Measurements from ENCODE around the gene FAAP20. TPM values are rescaled to one million over a fixed set of nuclear protein-coding genes. Genes with fewer than 3 reads are reported as not detected.

Gene FAAP20
- total RNA-seq, 2 experiments from 2014 or later, result 59.0 to 61.0 TPM

DNA sequence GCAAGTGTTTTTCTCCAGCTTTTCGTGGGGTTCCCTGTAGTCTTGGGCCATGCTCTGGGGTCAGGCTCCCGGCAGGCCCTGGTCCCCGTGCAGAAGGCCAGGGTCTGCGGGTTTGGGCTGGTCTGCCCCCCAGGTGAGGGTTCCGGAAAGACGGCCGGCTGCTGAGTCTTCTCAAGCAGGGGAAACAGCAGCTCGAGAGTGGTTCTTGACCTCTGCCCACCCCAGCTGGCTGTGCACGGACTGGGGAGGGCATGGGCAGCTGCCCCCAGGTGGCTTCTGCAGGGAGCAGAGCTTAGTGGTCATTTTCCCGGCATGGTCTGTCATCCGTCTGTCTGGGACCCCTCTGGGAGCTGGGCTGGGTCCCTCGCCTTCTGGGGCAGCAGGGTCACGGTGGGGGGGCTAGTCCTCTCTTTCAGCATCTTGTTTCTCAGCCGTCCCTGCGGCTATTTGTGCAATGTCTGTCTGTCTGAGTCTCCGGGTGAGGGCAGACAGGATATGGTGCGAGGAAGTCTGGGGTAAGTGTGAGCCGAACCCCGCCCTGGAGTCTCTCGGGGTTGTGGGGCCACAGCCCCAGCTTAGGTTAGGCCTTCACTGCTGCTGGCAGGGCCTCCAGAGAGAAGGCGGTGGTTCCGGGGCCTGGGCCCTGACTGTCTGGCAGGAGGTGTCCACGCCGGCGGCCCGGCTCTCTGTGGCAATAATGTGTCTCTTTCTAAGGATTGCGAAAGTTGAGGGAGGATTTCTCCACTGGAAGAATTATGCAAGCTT lies 39.6 kb upstream of the FAAP20 start:
- H3K27ac Mint-ChIP-seq, result peak overlapping the region; percentile 88
- no peaks in the 10 kb centered on the region for H3K9me3 Mint-ChIP-seq
- peaks cover 55% of the 10 kb centered on the region for H3K4me1 Mint-ChIP-seq
- peaks cover 5% of the 10 kb centered on the region for H3K36me3 Mint-ChIP-seq
- ATAC-seq (ENCODE audit: low read depth) (peak; percentile 81), DNase-seq (peak; percentile 74)
- H3K27me3 Mint-ChIP-seq, result no peaks in the 10 kb centered on the region
- H3K4me3 Mint-ChIP-seq, result peak overlapping the region; percentile 83
- POLR2A ChIA-PET, result interaction anchor here (0.6 to 3.4 kb wide), 14 partner anchors 21 to 334 kb away, joined by 3 to 29 read pairs (median 5); partner anchors contain the start of genes FAAP20, MORN1 and RER1

DNA sequence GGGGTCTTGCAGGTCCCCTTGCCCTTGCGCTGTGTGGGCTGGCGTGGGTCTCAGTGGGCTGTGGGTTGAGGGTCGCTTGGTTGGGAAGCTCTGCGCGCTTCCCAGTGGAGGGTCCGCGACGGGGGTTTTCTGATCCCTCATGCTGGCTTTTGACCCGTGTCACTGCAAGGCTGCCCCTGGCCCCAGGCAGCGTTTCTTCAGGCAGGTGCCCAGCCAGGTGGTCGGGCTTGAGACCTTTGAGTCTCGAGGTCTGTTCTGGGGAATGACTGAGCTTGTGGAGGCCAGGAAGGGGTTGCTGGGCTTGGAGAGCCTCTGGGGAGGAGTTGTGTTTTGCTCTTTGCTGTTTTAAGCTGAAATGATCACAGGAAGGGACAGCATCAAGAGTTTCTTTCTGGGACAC lies 38.9 kb upstream of the FAAP20 start:
- Mint-ChIP-seq H3K9me3 (no peaks in the 10 kb centered on the region), H3K4me3 (peak overlapping the region; percentile 83), H3K4me1 (peaks cover 56% of the 10 kb centered on the region), H3K27me3 (no peaks in the 10 kb centered on the region), H3K36me3 (peaks cover 7% of the 10 kb centered on the region), H3K27ac (peak overlapping the region; percentile 58)
- DNase-seq, result no peak
- POLR2A ChIA-PET, result interaction anchor here (0.6 to 3.4 kb wide), 13 partner anchors 22 to 1123 kb away, joined by 3 to 29 read pairs (median 5); partner anchors contain the start of genes MORN1 and RER1
- ATAC-seq (ENCODE audit: low read depth), result no peak

DNA sequence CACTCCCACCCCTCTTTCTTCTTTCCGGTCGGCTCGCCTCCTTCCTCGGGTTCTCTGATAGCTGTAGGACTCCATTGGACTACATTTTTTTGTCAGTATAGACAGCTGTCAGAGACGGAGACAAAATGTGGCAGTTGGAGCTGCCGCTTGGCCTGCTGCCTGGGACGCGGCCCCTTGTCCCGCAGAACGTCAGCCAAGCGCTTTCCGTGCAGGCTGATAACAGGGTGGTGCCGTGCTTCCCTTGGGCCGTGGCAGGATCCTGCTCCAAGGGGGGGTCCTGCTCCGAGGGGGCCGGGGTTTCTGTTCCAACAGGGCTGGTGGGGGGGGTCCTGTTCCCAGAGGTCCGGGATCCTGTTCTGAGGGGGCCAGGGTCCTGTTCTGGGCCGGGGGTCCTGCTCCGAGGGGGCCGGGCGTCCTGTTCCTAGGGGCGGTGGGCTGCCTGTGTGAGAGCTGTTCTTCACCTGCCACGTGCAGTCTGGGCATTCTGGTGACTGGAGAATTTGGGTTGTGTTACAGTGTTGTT lies 38.4 kb upstream of the FAAP20 start:
- ATAC-seq (ENCODE audit: low read depth), result no peak
- peak overlapping the region; percentile 95 for H3K27ac Mint-ChIP-seq
- H3K9me3 Mint-ChIP-seq, result no peaks in the 10 kb centered on the region
- POLR2A ChIA-PET, result interaction anchor here (0.7 to 3.4 kb wide), 7 partner anchors 22 to 1122 kb away, joined by 3 to 29 read pairs (median 8); partner anchors contain the start of genes MORN1 and RER1
- H3K27me3 Mint-ChIP-seq, result no peaks in the 10 kb centered on the region
- H3K4me3 Mint-ChIP-seq, result peak overlapping the region; percentile 94
- peaks cover 7% of the 10 kb centered on the region for H3K36me3 Mint-ChIP-seq
- no peak for DNase-seq
- H3K4me1 Mint-ChIP-seq, result peaks cover 56% of the 10 kb centered on the region

DNA sequence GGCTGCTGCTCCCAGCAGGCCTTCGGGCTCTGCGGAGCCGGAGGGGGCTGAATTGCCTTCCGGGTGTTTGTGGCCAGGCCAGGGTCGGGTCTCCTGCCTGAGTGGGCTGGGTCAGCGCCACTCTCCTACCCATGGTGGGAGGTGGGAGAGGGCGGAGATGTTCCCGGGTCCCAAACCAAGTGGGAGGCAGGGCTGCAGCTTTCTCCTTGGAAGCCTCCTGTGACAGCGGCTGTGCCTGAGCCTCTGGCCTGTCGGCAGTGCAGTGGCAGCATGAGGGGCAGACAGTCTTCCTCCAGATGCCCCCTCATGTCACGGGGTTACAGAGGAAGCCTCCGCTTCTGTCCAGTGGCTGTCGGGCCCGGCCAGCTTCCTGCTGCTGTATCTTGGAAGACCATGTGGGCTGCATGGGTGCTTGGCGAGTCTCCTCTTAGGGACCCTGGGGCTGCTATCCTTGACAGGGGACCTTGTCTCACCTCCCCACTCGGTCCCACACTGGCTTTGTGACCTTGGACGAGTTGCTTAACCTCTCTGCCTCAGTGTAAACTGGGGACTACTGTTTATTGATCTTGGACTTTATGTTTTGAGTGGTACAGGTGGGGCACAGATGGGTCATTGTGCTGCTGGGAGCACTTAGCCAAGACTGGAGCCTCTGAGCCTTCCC lies 37.8 kb upstream of the FAAP20 start:
- Mint-ChIP-seq H3K4me1 (peaks cover 53% of the 10 kb centered on the region), H3K27ac (peak overlapping the region; percentile 95), H3K9me3 (no peaks in the 10 kb centered on the region), H3K36me3 (peaks cover 7% of the 10 kb centered on the region), H3K4me3 (peak overlapping the region; percentile 94), H3K27me3 (no peaks in the 10 kb centered on the region)
- POLR2A ChIA-PET, result interaction anchor here (0.8 to 4.4 kb wide), 9 partner anchors 23 to 353 kb away, joined by 3 to 34 read pairs (median 6); partner anchors contain the start of genes FAAP20 and PRXL2B
- DNase-seq, result no peak
- no peak for ATAC-seq (ENCODE audit: low read depth)

DNA sequence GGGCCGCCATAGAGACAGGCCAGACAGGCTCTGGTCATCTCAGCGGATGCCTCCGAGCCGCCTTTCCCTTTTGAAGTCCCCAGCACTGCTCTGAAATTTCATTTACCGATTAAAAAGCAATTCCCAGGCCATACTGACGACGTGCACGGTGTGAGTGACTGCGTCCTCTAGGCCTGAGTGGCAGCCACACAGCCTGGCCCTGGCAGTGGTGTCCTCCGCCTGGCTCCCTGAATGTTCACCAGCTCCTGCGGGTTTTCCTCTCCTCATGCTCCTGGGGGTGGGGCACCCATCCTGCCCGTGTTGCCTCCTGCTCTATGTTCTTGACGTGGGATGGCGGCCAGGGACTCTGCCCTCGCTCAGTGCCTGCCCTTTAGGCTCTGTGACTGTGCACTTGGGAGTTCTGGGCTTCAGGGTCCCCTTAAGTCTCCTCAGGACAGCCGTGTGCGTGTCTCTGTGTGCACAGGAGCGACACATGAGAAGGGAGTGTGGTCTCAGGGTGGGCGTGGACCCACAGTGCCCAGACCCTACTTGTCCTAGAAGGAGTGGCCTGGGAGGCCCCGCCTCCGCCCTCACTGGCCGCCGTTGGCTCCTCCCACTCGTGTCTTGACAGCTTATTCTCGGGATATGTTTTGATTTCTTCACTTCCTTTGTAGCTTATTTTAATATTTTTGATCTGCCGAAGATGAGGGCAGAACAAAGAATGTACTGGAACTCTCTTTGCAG lies 37.1 kb upstream of the FAAP20 start:
- Mint-ChIP-seq H3K4me1 (peaks cover 46% of the 10 kb centered on the region), H3K4me3 (peak overlapping the region; percentile 94), H3K27ac (peak overlapping the region; percentile 95), H3K9me3 (no peaks in the 10 kb centered on the region), H3K27me3 (no peaks in the 10 kb centered on the region), H3K36me3 (peaks cover 7% of the 10 kb centered on the region)
- DNase-seq, result peak; percentile 78
- ATAC-seq (ENCODE audit: low read depth), result peak; percentile 1
- POLR2A ChIA-PET, result interaction anchor here (0.5 to 4.4 kb wide), 12 partner anchors 9 to 354 kb away, joined by 3 to 34 read pairs (median 4); partner anchors contain the start of genes FAAP20 and PRXL2B

DNA sequence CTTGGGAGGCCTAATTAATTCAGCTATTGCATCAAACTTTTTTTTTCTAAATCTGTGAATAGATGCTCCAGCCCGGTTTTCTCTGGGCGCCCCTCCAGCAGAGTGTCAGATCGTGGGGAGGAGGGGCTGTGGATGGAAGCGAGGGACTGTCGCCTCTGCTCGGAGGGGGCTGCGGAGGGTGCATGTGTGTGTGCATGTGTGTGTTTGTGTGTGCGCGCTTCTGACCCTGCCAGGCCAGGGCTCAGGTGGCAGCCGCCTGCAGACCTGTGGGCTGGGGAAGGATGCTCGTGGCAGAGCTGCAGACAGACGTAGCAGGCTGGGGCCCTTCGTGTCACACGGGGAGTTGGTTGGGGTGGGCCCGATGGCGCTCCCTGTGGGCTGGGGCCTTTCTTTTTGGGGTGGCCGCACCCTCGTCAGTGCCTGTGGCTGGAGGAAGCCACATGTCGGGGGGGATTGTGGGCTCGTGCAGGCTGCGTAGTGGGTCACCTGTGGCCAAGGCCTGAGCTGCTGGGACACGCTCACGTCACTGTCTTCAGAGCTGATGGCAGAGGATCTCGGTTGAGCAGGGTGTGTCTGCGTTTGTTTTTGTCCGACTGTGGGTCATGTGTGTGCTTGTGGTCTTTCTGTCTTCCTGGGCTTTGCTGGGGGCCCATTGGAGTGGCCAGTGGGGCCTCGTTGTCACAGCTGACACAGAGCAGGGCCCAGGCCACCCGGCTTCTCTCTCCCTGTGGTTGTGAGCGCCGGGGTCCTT lies 36.4 kb upstream of the FAAP20 start:
- ATAC-seq (ENCODE audit: low read depth) (no peak), DNase-seq (peak; percentile 74)
- peak overlapping the region; percentile 94 for H3K4me3 Mint-ChIP-seq
- peaks cover 7% of the 10 kb centered on the region for H3K36me3 Mint-ChIP-seq
- no peaks in the 10 kb centered on the region for H3K9me3 Mint-ChIP-seq
- H3K27me3 Mint-ChIP-seq, result peaks cover 3% of the 10 kb centered on the region
- POLR2A ChIA-PET, result interaction anchor here (0.6 to 4.4 kb wide), 11 partner anchors 10 to 355 kb away, joined by 3 to 34 read pairs (median 5); partner anchors contain the start of genes FAAP20 and PRXL2B
- H3K4me1 Mint-ChIP-seq, result peaks cover 43% of the 10 kb centered on the region
- H3K27ac Mint-ChIP-seq, result peak overlapping the region; percentile 95

DNA sequence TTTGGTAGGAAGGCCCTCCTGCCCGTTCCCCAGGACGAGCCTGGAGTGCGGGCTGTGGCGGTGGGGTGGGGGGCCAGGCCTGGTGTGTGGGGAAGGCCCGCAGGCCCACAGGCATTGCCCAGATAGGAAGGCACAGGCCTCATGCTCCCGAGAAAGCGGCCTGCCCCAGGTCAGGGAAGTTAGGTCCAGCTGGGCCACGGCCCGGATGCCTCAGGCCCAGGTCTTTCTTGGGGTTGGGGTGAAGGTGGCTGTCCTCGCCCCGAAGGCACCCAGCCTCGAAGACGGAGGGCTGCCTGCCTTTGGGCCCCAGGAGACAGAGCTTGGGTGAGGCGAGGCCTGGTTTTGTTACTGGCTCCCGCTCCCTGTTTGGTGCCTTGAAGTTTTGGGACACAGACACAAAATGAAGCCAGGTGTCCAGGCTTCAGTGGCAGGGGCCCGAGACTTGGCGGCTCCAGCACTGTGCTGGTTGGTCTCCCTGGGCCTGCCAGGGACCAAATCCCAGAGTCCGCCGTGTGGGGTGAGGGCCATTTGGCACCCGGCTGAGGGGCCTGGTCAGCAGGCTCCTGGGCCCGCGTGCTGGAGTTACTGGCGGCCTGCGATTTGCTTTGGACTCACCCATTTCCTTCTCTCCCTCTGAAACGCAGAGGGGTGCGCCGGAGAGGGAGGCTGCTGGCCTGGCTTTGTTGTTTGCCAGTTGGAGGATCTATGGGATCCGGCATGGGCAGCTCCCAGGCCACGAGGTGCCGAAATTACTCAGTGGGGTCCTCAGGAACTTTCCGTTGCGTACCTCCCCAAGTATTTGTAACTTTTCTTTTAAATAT lies 35.5 kb upstream of the FAAP20 start:
- no peak for ATAC-seq (ENCODE audit: low read depth)
- H3K27ac Mint-ChIP-seq, result peak overlapping the region; percentile 95
- H3K4me3 Mint-ChIP-seq, result peak overlapping the region; percentile 94
- H3K4me1 Mint-ChIP-seq, result peaks cover 35% of the 10 kb centered on the region
- peaks cover 3% of the 10 kb centered on the region for H3K27me3 Mint-ChIP-seq
- no peaks in the 10 kb centered on the region for H3K9me3 Mint-ChIP-seq
- peaks cover 3% of the 10 kb centered on the region for H3K36me3 Mint-ChIP-seq
- DNase-seq, result no peak
- POLR2A ChIA-PET, result interaction anchor here (1.2 to 4.4 kb wide), 12 partner anchors 17 to 316 kb away, joined by 4 to 34 read pairs (median 10); partner anchors contain the start of genes FAAP20, MORN1 and RER1

DNA sequence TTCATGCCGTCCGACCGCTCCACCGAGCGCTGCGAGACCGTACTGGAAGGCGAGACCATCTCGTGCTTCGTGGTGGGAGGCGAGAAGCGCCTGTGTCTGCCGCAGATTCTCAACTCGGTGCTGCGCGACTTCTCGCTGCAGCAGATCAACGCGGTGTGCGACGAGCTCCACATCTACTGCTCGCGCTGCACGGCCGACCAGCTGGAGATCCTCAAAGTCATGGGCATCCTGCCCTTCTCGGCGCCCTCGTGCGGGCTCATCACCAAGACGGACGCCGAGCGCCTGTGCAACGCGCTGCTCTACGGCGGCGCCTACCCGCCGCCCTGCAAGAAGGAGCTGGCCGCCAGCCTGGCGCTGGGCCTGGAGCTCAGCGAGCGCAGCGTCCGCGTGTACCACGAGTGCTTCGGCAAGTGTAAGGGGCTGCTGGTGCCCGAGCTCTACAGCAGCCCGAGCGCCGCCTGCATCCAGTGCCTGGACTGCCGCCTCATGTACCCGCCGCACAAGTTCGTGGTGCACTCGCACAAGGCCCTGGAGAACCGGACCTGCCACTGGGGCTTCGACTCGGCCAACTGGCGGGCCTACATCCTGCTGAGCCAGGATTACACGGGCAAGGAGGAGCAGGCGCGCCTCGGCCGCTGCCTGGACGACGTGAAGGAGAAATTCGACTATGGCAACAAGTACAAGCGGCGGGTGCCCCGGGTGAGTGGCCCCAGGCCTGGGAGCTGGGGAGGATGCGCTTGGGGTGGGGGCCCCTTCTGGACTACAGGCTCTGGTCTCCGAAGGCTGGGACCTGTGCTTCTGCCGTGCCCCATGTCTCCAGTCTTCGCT lies 34.7 kb upstream of the FAAP20 start:
- peaks cover 7% of the 10 kb centered on the region for H3K27me3 Mint-ChIP-seq
- H3K4me1 Mint-ChIP-seq, result peaks cover 30% of the 10 kb centered on the region
- ATAC-seq (ENCODE audit: low read depth), result peak; percentile 4
- peak overlapping the region; percentile 95 for H3K27ac Mint-ChIP-seq
- peaks cover 3% of the 10 kb centered on the region for H3K36me3 Mint-ChIP-seq
- POLR2A ChIA-PET, result interaction anchor here (0.9 to 4.4 kb wide), 16 partner anchors 17 to 356 kb away, joined by 3 to 34 read pairs (median 6); partner anchors contain the start of genes FAAP20, MORN1 and RER1
- H3K4me3 Mint-ChIP-seq, result peak overlapping the region; percentile 94
- H3K9me3 Mint-ChIP-seq, result no peaks in the 10 kb centered on the region
- DNase-seq, result peak; percentile 75

DNA sequence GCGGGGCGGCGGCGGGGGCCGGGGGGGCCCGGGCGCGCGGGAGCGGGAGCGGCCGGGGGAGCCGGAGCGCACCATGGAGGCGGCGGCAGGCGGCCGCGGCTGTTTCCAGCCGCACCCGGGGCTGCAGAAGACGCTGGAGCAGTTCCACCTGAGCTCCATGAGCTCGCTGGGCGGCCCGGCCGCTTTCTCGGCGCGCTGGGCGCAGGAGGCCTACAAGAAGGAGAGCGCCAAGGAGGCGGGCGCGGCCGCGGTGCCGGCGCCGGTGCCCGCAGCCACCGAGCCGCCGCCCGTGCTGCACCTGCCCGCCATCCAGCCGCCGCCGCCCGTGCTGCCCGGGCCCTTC lies 34.1 kb upstream of the FAAP20 start:
- H3K27me3 Mint-ChIP-seq, result peaks cover 10% of the 10 kb centered on the region
- H3K36me3 Mint-ChIP-seq, result peaks cover 3% of the 10 kb centered on the region
- no peaks in the 10 kb centered on the region for H3K9me3 Mint-ChIP-seq
- no peak for ATAC-seq (ENCODE audit: low read depth)
- POLR2A ChIA-PET, result interaction anchor here (0.9 to 4.4 kb wide), 15 partner anchors 16 to 357 kb away, joined by 3 to 34 read pairs (median 5); partner anchors contain the start of genes FAAP20, MORN1 and RER1
- peaks cover 24% of the 10 kb centered on the region for H3K4me1 Mint-ChIP-seq
- H3K4me3 Mint-ChIP-seq, result peak overlapping the region; percentile 94
- H3K27ac Mint-ChIP-seq, result peak overlapping the region; percentile 95
- no peak for DNase-seq

DNA sequence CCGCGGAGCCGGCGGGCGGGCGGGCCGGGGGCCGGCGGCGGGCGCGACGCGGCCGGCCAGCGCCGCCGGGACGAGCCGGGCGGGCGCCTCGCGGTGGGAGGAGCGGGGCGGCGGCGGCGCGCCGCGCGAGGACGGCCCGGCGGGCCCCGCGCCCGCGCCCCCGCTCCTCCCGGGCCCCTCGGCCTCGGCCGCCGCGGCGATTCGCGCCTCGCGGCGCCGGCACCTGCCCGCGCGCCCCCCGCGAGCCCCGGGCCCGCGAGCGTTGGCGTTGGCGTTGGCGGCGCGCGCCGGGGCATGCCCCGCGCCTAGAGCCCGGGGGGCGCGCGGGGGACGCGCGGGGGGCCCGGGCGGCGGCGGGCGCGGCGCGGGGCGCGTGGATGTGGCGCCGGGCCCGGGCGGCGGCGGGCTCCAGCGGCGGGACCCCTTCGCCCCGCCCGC lies 33.6 kb upstream of the FAAP20 start, which contains the start of gene SKI:
SKI (plus strand) TSS at position 163 of the 438 bp plus-strand sequence. CDS start 448 bp downstream, outside the sequence.
- peak within 1 kb of the TSS; percentile 94 for H3K4me3 Mint-ChIP-seq
- ATAC-seq (ENCODE audit: low read depth) (no peak), DNase-seq (no peak)
- POLR2A ChIA-PET, result interaction anchor here (0.7 to 4.4 kb wide), 6 partner anchors 16 to 163 kb away, joined by 3 to 34 read pairs (median 8); partner anchors contain the start of genes MORN1 and RER1
- no peaks in the 10 kb centered on the region for H3K9me3 Mint-ChIP-seq
- H3K27me3 Mint-ChIP-seq, result peaks cover 11% of the 10 kb centered on the region
- peaks cover 19% of the 10 kb centered on the region for H3K4me1 Mint-ChIP-seq
- peaks cover 3% of the 10 kb centered on the region for H3K36me3 Mint-ChIP-seq
- peak within 1 kb of the TSS; percentile 95 for H3K27ac Mint-ChIP-seq

Measured in activated naive CD8-positive, alpha-beta T cell treated with anti-CD3 and anti-CD28 coated beads, Interleukin-2, amount 10 ng/mL, durations not matched to agents 7 days and 5 days (primary cell).